Activated T-helper 1 cell treated with anti-CD3 and anti-CD28 coated beads, Interleukin-12 subunit alpha, Interleukin-12 subunit beta, Interleukin-2, Interleukin-4 antibody, amounts not matched to agents 30 ng/mL and 10 ng/mL and 1 ng/mL, durations not matched to agents 14 hours and 24 hours and 36 hours (primary cell): Measurements from ENCODE around the gene IFNL1. TPM values are rescaled to one million over a fixed set of nuclear protein-coding genes. Genes with fewer than 3 reads are reported as not detected.

Experiments used
- total RNA-seq: library from RNA; stranded (reverse); gene quantifications from 2 replicates; pipeline ENCODE4 v1.2.3, GENCODE V29; 2022

Gene IFNL1
- total RNA-seq, 1 donor from 2014 or later, result 0.23 TPM

Other genes with a start within 250 kb of the IFNL1 start
- 0.10 TPM in 1 of 2 replicates, not detected in the other for gene ACP7, start 212.0 kb upstream of the IFNL1 start, total RNA-seq
- gene PAK4, start 170.6 kb upstream of the IFNL1 start, total RNA-seq, result 18.5 and 19.9 TPM in 2 replicates
- gene NCCRP1, start 99.4 kb upstream of the IFNL1 start, total RNA-seq, result not detected in 2 replicates
- gene SYCN, start 92.1 kb upstream of the IFNL1 start, total RNA-seq, result not detected in 2 replicates
- gene IFNL3, start 51.4 kb upstream of the IFNL1 start, total RNA-seq, result not detected in 2 replicates
- not detected in 2 replicates for gene IFNL4, start 47.6 kb upstream of the IFNL1 start, total RNA-seq
- gene IFNL2, start 28.0 kb upstream of the IFNL1 start, total RNA-seq, result not detected in 2 replicates
- 5.7 and 6.0 TPM in 2 replicates for gene LRFN1, start 24.5 kb downstream of the IFNL1 start, total RNA-seq
- gene GMFG, start 39.6 kb downstream of the IFNL1 start, total RNA-seq, result 355 and 359 TPM in 2 replicates
- 71.3 and 71.8 TPM in 2 replicates for gene SAMD4B, start 46.0 kb downstream of the IFNL1 start, total RNA-seq
- 54.8 and 57.3 TPM in 2 replicates for gene PAF1, start 94.7 kb downstream of the IFNL1 start, total RNA-seq
- gene MED29, start 95.0 kb downstream of the IFNL1 start, total RNA-seq, result 37.5 and 45.8 TPM in 2 replicates
- 31.2 and 32.0 TPM in 2 replicates for gene ZFP36, start 110.4 kb downstream of the IFNL1 start, total RNA-seq
- gene PLEKHG2, start 116.3 kb downstream of the IFNL1 start, total RNA-seq, result 43.9 and 47.3 TPM in 2 replicates
- 2,440 and 2,532 TPM in 2 replicates for gene RPS16, start 139.5 kb downstream of the IFNL1 start, total RNA-seq
- 200 and 203 TPM in 2 replicates for gene SUPT5H, start 149.2 kb downstream of the IFNL1 start, total RNA-seq
- 121 and 127 TPM in 2 replicates for gene TIMM50, start 184.4 kb downstream of the IFNL1 start, total RNA-seq
- gene DLL3, start 202.5 kb downstream of the IFNL1 start, total RNA-seq, result 1.6 and 2.1 TPM in 2 replicates
- not detected in 2 replicates for gene SELENOV, start 218.7 kb downstream of the IFNL1 start, total RNA-seq
- 3.2 and 3.7 TPM in 2 replicates for gene EID2B, start 236.4 kb downstream of the IFNL1 start, total RNA-seq
- gene EID2, start 243.8 kb downstream of the IFNL1 start, total RNA-seq, result 17.0 and 17.6 TPM in 2 replicates